GM10266 (cell line): Measurements from ENCODE around the gene CALHM1.

ENCODE experiments used
- DNase-seq: peaks from one replicate; pipeline ENCODE4 v3.0.0; 2012; ENCODE audit errors: extremely low spot score
- CTCF ChIP-seq: IDR thresholded peaks from 2 replicates; pipeline ENCODE4 v1.5.1; 2012; ENCODE audit warnings: mild to moderate bottlenecking, low read depth; ENCODE audit not compliant: control insufficient read depth, insufficient read depth; ENCODE audit errors: missing control alignments

The CALHM1 gene

DNA sequence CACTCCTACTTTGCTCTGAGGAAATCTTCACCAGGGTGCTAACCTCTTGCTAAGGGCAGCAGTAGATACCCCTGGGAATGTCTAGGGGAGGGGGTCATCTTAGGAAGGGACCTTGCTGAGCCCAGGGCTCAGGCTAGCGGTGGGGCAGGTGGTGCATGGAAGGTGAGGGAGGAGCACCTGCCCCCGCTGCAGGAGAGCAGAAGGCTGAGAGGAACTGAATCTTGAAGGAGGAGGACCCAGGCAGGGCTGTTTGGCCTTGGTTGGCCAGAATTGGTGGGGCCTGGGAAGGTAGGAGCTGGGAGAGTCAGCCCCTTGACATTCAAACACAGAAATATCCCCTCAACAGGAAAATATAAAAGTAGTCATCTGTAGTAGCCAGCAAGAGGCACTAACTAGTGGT lies 13.3 kb upstream of the CALHM1 start:
- DNase-seq: peak; percentile 69
- no peak for TF ChIP-seq CTCF

- peak; percentile 91 for DNase-seq
- TF ChIP-seq CTCF: no peak
These were observed 12.3 kb upstream of the CALHM1 start for GRCh38 chr10:103470761-103471653.

DNA sequence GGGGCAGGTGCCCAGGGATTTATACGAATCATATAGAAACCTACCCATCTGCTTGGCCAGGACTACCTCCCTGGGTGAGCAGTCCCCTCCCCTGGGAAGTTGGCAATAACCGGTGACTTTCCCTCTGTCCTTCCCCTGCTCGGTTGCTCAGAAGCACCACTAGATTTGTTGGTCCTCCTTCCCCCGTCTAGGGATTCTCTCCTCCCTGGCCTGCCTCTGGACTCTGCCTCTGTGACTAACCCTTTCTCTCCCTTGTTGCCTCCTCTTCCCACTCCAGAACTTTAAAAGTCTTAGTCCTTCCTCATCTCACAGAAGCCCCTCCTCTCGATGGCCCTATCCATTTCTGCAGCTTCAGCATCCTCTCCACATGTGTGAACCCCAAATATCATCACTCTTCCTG lies 10.5 kb upstream of the CALHM1 start:
- TF ChIP-seq CTCF: no peak
- DNase-seq: no peak

- DNase-seq: peak; percentile 86
- no peak for TF ChIP-seq CTCF
These were observed 8.7 kb upstream of the CALHM1 start for GRCh38 chr10:103467406-103467805.

GRCh38 chr10:103466734-103467133 lies 8.0 kb upstream of the CALHM1 start:
- TF ChIP-seq CTCF: no peak

DNA sequence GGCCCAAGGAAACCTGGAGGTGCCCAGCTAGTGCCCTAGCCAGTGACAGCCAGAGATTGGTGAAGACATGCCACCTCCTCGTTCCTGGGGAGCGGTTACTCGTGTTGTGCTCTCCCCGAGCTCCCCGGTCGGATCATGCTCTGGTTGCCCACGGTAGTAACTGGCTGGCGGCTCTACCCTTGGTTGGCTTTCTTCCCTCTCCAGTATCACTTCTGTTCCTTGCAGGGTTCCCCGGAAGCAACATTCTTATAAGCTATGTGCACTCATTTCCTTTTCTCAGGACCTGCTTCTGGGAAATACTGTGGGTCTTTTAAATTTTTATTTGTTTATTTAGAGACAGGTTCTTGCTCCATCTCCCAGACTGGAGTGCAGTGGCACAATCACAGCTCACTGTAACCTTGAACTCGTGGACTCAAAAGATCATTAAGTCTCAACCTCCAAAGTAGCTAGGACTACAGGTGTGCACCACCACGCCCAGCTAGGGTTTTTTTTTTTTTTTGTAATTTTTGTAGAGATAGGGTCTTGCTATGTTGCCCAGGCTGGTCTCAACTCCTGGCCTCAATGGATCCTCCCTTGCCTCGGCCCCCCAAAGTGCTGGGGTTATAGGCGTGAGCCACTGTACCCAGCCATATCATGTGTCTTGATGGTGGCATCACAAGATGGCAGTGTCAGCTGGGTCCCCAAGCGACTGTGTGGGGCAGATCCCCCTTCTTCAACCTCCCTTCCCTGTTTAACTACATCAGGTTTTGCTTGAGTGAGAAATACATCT lies 6.9 kb upstream of the CALHM1 start:
- no peak for DNase-seq
- no peak for TF ChIP-seq CTCF

More at GRCh38 chr10:103466734-103467133, 8.0 kb upstream of the CALHM1 start:
- no peak for DNase-seq

DNA sequence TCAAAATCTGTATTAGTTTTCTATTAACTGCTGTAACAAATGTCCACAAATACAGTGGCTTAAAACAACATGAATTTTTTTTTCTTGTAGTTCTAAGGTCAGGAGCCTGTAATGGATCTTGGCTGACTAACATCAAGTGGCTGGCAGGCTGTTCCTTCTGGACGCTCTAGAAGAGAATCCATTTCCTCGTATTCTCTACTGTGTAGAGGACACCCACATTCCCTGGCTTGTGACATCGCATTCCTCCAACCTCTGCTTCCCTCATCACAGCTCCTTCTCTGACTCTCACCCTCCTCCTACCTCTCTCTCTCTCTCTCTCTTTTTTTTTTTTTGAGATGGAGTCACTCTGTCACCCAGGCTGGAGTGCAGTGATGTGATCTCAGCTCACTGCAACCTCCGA lies 4.8 kb upstream of the CALHM1 start:
- no peak for TF ChIP-seq CTCF
- DNase-seq: no peak
